Mucosa of stomach (tissue), 1 donor: ENCODE results near the gene MTSS2.
A peak's percentile ranks its signal among the peaks of the same experiment; 100 is the strongest.

Source experiments
- H3K27me3 ChIP-seq: one replicate; pipeline ENCODE4 v1.7.0; 2013; ENCODE audit warnings: mild to moderate bottlenecking, low read length; ENCODE audit not compliant: control insufficient read depth, insufficient read depth
- H3K36me3 ChIP-seq: one replicate; pipeline ENCODE4 v1.7.0; 2013; ENCODE audit warnings: low read length; ENCODE audit not compliant: control insufficient read depth, insufficient read depth
- H3K4me1 ChIP-seq: one replicate; pipeline ENCODE4 v1.7.0; 2013; ENCODE audit warnings: mild to moderate bottlenecking, low read length; ENCODE audit not compliant: control insufficient read depth, insufficient read depth
- H3K4me3 ChIP-seq: one replicate; pipeline ENCODE4 v1.7.0; 2013; ENCODE audit warnings: low read length
- H3K9ac ChIP-seq: one replicate; pipeline ENCODE4 v1.7.0; 2013; ENCODE audit warnings: mild to moderate bottlenecking, low read length, moderate library complexity
- H3K9me3 ChIP-seq: one replicate; pipeline ENCODE4 v1.7.0; 2013; ENCODE audit warnings: mild to moderate bottlenecking, low read length, moderate library complexity; ENCODE audit not compliant: control insufficient read depth
- donor health status: Pancreatic carcinoma.

MTSS2 gene

GRCh38 chr16:70712359-70712758 lies 26.5 kb upstream of the MTSS2 start:
- Histone ChIP-seq H3K9ac (no peak overlapping the region), H3K27me3 (no peaks in the 10 kb centered on the region), H3K4me1 (peaks cover 11% of the 10 kb centered on the region), H3K4me3 (no peak overlapping the region), H3K9me3 (no peaks in the 10 kb centered on the region), H3K36me3 (no peaks in the 10 kb centered on the region)

DNA sequence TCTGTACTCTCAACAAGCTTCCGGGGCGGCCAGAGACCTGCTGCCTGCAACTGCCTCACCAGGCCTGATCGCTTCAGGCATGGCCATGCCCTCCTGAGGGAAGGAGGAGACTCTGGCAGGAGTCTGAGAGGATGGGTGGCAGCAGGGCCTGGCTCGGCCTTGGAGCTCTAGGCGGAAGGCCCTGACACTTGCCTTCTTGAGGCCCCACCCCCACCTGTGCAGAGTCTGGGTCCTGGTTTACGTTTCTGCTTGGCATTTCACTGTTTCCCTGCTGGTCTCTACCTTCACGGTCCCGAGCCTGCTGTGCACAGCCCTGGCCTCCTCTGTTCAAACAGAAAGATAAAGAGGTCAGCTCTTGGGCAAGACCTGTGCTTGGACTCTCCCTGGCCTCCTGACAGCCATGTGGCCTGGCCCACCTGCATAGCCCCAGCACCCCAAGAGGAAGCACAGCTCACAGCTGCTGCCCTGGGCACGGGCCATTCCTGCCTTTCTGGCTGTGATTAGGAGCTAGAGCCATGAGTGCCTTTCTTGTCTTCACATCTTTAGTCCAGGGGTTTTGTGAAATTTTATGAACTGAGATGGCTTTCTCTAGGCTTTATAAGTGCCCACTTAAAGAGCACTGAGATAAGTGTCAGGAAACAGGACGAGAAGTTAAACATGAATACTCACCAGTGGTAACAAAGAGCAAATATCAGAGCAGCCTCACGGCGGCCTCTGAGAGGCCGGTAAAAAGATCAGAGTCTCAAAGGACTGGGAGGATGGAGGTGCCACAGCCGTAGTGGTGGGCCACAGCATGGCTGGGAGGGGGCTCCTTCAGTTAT lies 25.6 kb upstream of the MTSS2 start:
- H3K4me3 ChIP-seq: no peak overlapping the region
- no peaks in the 10 kb centered on the region for H3K36me3 ChIP-seq
- no peaks in the 10 kb centered on the region for H3K9me3 ChIP-seq
- H3K9ac ChIP-seq: no peak overlapping the region
- H3K27me3 ChIP-seq: no peaks in the 10 kb centered on the region
- peaks cover 10% of the 10 kb centered on the region for H3K4me1 ChIP-seq

DNA sequence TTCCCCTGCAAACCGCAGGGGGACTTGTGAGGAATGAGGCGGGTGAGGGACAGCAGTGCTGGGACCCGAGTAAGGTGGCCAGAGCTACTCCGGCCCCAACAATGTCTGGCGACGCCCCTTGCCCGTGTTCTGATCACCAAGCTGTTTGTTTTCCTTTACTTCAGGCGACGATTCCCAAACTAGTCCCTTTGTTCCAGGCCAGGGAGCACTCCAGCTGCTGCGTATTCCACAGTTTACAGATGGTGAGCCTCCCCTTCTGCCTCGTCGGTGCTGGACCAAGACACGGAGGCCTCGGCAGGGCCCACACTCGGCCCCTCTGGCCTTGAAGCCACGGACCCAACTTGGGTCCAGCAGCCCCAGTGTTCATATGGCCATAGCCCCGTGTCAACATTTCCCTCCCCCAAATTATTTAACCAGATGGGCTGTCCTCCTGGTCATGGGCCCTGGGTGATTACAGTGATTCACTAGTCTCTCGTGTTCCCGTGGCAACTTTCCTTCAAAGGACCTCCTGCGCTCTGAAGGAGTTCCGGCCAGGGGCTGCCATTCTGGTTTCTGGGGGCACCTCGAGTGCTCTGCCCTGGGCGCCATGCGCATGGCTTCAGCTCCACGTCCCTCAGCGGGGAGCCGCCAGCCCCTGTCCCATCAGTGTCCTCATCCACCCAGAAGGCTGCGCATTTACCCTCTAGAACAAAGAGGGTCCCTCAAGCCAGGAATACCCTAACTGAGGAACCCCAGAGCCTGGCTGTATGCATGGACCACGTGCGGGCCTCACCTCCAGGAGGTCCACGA lies 24.8 kb upstream of the MTSS2 start:
- H3K36me3 ChIP-seq: no peaks in the 10 kb centered on the region
- no peaks in the 10 kb centered on the region for H3K27me3 ChIP-seq
- peaks cover 3% of the 10 kb centered on the region for H3K4me1 ChIP-seq
- H3K9me3 ChIP-seq: no peaks in the 10 kb centered on the region
- H3K9ac ChIP-seq: no peak overlapping the region
- H3K4me3 ChIP-seq: no peak overlapping the region

DNA sequence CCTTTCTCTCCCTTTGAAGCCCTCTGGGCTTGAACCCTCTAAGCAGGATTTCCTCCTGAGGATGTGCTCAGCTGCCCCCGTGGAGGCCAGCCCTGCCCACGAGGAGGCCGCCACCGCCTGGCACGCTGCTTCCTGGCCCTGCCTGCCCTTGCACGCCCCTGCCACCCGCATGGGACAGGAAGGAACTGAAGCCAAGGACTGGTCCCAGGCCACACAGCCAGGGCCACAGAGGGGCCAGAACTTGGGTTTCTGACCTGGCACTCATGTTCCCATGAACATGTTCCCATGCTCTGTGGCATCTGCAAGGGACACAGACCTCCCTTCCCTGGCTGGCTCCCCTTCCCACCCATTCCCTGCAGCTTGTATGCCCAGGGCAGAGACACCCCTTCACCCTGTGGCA lies 24.1 kb upstream of the MTSS2 start:
- Histone ChIP-seq H3K9me3 (no peaks in the 10 kb centered on the region), H3K4me3 (no peak overlapping the region), H3K9ac (no peak overlapping the region), H3K4me1 (no peaks in the 10 kb centered on the region), H3K36me3 (no peaks in the 10 kb centered on the region), H3K27me3 (no peaks in the 10 kb centered on the region)

DNA sequence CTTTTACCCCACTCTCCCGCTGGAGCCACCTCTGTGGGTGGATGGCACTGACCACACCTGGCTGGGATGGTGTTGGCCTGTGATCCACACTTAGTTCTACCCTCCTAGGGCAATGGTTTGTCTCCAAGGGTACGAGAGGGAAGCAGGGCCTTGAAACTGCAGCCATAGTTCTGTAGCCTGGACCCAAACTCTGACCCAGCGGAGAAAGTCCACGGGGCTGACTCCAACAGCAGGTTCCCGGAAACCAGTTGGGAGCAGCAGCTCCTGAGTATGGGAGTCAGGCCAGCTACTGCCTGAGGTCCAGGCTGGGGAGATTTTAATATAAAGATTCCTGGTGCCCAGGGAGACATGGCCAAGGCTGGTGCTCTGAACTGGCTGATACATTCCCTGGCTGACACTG lies 23.6 kb upstream of the MTSS2 start:
- Histone ChIP-seq H3K4me3 (no peak overlapping the region), H3K4me1 (peaks cover 5% of the 10 kb centered on the region), H3K9me3 (no peaks in the 10 kb centered on the region), H3K36me3 (no peaks in the 10 kb centered on the region), H3K9ac (no peak overlapping the region), H3K27me3 (no peaks in the 10 kb centered on the region)

DNA sequence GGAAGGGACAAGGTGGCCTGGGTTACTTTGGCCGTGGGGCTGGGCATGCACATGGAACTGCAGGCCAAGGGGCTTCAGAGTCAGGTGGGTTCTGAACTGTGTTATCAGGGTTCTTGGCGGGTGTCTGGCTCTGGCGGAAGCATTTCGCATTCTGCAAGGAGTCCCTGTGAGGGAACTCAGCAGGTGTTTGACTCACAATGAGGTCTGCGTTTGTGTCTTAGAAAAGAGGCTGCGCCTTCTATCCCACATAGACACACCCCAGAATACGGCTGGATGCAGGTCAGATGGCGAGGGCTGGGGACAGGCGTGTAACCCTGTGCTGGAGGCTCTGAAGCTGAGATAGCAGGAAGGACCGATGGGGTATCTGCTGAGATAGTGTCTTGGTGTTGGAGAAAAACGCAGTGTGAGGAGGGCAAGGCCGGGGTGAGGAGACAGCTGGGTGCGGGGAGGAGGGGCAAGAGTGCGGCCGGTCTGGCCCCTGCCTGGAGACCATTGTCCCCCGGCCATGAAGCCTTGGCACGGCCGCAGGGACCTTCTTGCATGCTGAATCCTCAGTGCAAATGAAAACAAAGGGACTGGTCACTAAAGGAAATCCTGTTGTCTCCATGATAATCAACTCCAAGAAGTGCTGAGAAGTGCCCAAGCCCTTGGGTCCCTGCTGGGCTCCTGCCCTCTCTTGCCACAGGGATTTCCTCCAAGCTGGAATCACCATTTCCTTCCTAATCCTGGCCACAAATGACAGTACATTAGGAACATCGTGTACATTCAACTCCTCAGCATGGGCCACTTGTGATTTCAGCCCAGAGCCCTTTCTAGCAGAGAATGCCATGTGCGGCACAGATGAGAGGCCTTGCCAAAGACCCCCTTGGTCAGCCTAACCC lies 22.8 kb upstream of the MTSS2 start:
- no peaks in the 10 kb centered on the region for H3K27me3 ChIP-seq
- peaks cover 13% of the 10 kb centered on the region for H3K4me1 ChIP-seq
- no peak overlapping the region for H3K9ac ChIP-seq
- no peak overlapping the region for H3K4me3 ChIP-seq
- H3K36me3 ChIP-seq: no peaks in the 10 kb centered on the region
- no peaks in the 10 kb centered on the region for H3K9me3 ChIP-seq

DNA sequence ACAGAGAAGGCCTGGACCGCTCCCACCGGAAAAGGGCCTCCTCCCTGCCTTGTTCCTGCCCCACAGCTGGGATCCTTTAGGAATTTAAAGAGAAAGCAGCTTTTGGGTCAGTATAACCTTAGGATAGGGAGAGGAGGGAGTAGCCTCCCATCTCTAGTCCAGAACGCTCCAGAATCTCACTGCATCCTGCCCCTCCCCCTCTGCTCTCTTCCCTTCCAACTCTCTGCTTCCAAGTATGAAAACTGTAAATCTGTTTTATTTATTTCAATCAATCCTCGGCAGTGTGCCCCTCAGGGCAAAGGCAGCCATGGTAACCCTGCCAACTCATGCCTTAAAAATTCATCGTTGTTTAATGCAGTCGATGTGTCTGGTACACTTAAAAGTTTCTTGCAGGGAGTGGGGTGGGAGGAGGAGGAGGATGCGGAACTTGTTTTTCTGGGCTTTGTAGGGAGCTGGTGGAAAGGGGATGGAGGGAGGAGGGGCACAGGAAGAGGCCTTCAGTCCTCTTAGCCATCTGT lies 21.2 kb upstream of the MTSS2 start:
- H3K9me3 ChIP-seq: no peaks in the 10 kb centered on the region
- H3K36me3 ChIP-seq: no peaks in the 10 kb centered on the region
- H3K9ac ChIP-seq: no peak overlapping the region
- H3K4me3 ChIP-seq: no peak overlapping the region
- H3K4me1 ChIP-seq: peaks cover 25% of the 10 kb centered on the region
- no peaks in the 10 kb centered on the region for H3K27me3 ChIP-seq

- Histone ChIP-seq H3K9me3 (no peaks in the 10 kb centered on the region), H3K4me1 (peaks cover 28% of the 10 kb centered on the region), H3K4me3 (no peak overlapping the region), H3K9ac (no peak overlapping the region), H3K36me3 (no peaks in the 10 kb centered on the region), H3K27me3 (no peaks in the 10 kb centered on the region)
These were observed 19.2 kb upstream of the MTSS2 start for GRCh38 chr16:70705056-70705455.

- H3K4me3 ChIP-seq: no peak overlapping the region
- no peak overlapping the region for H3K9ac ChIP-seq
- H3K27me3 ChIP-seq: no peaks in the 10 kb centered on the region
- H3K36me3 ChIP-seq: no peaks in the 10 kb centered on the region
- peaks cover 30% of the 10 kb centered on the region for H3K4me1 ChIP-seq
- no peaks in the 10 kb centered on the region for H3K9me3 ChIP-seq
These were observed 18.7 kb upstream of the MTSS2 start for GRCh38 chr16:70704586-70704985.

- Histone ChIP-seq H3K9ac (peak overlapping the region; percentile 25), H3K4me3 (no peak overlapping the region), H3K9me3 (no peaks in the 10 kb centered on the region), H3K27me3 (no peaks in the 10 kb centered on the region), H3K4me1 (peaks cover 30% of the 10 kb centered on the region), H3K36me3 (no peaks in the 10 kb centered on the region)
These were observed 18.1 kb upstream of the MTSS2 start for GRCh38 chr16:70703835-70704381.

- Histone ChIP-seq H3K4me3 (no peak overlapping the region), H3K9me3 (no peaks in the 10 kb centered on the region), H3K27me3 (no peaks in the 10 kb centered on the region), H3K9ac (peak overlapping the region; percentile 25), H3K36me3 (no peaks in the 10 kb centered on the region), H3K4me1 (peaks cover 30% of the 10 kb centered on the region)
These were observed 17.4 kb upstream of the MTSS2 start for GRCh38 chr16:70703041-70703834.
